Cardiac septum (tissue), 1 donor: ENCODE results near the gene FAM186B. TPM values are rescaled to one million over a fixed set of nuclear protein-coding genes. Genes with fewer than 3 reads are reported as not detected.

Experiments
- DNase-seq: peaks from one replicate; pipeline ENCODE4 v3.0.0-alpha.2; 2020; ENCODE audit warnings: low spot score
- intact Hi-C: fragments of 100-400 bp; cut with DNase I; formaldehyde crosslinking; loops from one replicate; pipeline ENCODE4 v1.14.0; 2022
- total RNA-seq: library from RNA; stranded (reverse); fragmentation: NEBNext Ultra II Directional; extraction: Animal tissue kit (Norgen Biotek cat#: 25700); gene quantifications from one replicate; pipeline ENCODE4 v1.2.1, GENCODE V29; 2021
- donor health status: DM: no; HTN: no; CAD: no.

The FAM186B gene
- total RNA-seq, 1 donor from 2014 or later: 0.48 TPM

GRCh38 chr12:49557917-49558215 lies 47.6 kb downstream of the FAM186B start:
- intact Hi-C loops: no loop called here
- DNase-seq: no peak

DNA sequence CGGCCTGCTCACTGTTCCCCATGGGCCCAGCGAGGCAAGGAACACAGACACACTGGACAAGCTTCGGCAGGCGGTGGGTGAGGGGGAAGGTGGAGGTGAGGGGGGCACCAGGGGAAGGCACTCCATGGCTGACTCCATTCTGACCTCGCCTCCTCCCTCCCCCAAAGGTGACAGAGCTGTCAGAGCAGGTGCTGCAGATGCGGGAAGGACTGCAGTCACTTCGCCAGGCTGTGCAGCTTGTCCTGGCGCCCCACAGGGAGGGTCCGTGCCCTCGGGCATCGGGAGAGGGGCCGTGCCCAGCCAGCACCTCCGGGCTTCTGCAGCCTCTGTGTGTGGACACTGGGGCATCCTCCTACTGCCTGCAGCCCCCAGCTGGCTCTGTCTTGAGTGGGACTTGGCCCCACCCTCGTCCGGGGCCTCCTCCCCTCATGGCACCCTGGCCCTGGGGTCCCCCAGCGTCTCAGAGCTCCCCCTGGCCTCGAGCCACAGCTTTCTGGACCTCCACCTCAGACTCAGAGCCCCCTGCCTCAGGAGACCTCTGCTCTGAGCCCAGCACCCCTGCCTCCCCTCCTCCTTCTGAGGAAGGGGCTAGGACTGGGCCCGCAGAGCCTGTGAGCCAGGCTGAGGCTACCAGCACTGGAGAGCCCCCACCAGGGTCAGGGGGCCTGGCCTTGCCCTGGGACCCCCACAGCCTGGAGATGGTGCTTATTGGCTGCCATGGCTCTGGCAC lies 48.1 kb downstream of the FAM186B start:
- intact Hi-C loops: no loop called here
- no peak for DNase-seq

- intact Hi-C loops: no loop called here
- no peak for DNase-seq
Observed at GRCh38 chr12:49556391-49557186, 48.9 kb downstream of the FAM186B start.

GRCh38 chr12:49555631-49556390 lies 49.6 kb downstream of the FAM186B start:
- DNase-seq: no peak
- intact Hi-C loops: no loop called here

DNA sequence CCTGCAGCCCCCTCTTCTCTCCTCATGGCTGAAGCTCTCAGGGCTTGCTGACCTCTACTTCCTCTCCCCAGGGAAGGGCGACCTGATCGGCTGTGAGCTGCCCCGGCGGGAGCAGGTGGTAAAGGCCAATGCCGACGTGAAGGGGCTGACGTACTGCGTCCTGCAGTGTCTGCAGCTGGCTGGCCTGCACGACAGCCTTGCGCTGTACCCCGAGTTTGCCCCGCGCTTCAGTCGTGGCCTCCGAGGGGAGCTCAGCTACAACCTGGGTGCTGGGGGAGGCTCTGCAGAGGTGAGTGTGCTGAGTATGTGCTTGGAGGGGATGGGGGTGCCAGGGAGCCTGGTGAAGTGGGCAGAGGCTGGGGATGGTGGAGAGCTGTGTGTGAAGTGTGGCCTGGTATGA lies 51.2 kb downstream of the FAM186B start:
- DNase-seq: no peak
- intact Hi-C loops: no loop called here

- no peak for DNase-seq
- intact Hi-C loops: no loop called here
Observed at GRCh38 chr12:49553512-49554088, 51.8 kb downstream of the FAM186B start.

- intact Hi-C loops: no loop called here
- DNase-seq: peak; percentile 61
Observed at GRCh38 chr12:49552899-49553298, 52.5 kb downstream of the FAM186B start.

DNA sequence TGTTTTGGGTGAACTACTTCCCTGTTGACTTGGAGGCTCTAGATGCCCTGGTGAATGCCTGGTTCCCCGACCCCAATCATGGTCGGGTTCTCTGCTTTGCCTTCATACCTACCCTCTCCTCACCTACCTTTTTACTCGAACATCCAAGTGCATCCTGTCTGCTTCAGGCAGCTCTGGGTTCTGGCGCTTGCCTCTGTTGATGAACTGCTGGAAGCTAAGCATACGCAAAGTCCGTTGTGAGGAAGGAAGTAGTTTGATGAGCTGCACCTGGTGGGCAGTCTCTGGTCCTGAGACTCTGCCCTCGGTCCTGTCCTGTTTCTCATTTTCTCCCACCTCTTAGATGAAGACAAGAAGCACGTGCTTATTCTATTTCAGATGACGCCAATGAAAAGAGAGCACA lies 53.0 kb downstream of the FAM186B start:
- intact Hi-C loops: no loop called here
- DNase-seq: no peak

GRCh38 chr12:49552014-49552413 lies 53.4 kb downstream of the FAM186B start:
- intact Hi-C loops: no loop called here
- peak; percentile 77 for DNase-seq

DNA sequence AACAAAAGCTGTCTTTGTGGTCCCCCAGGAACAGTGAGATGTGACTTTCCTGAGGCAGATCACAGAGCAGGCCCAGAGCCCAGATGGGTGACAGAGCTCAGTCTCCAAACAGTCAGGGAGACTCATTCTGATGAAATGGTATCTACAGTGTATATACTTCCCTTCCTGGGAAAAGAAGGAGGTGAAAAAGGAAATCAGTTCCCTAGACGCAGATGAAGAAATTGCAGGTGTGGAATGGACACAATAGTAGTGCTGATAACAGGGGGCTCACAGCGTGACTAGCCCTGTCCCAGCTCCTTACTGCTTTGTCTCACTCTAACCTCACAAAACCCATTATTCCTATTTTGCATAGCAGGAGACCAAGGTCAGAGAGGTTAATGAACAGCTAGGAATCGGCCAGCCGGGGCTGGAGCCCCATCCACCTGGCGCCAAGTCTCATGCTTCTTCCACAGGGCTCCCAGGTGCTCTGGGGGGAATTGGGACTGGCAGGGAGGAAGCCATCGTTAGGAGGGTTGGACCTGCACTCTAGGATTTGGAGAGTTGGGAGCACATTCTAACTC lies 54.7 kb downstream of the FAM186B start:
- peak; percentile 44 for DNase-seq
- intact Hi-C loops: no loop called here

- intact Hi-C loops: loop anchor here (2.0 kb wide), 1 partner anchor 31 kb away; no protein-coding TSS in a partner anchor
Observed at GRCh38 chr12:49549735-49550692, 55.4 kb downstream of the FAM186B start.

DNA sequence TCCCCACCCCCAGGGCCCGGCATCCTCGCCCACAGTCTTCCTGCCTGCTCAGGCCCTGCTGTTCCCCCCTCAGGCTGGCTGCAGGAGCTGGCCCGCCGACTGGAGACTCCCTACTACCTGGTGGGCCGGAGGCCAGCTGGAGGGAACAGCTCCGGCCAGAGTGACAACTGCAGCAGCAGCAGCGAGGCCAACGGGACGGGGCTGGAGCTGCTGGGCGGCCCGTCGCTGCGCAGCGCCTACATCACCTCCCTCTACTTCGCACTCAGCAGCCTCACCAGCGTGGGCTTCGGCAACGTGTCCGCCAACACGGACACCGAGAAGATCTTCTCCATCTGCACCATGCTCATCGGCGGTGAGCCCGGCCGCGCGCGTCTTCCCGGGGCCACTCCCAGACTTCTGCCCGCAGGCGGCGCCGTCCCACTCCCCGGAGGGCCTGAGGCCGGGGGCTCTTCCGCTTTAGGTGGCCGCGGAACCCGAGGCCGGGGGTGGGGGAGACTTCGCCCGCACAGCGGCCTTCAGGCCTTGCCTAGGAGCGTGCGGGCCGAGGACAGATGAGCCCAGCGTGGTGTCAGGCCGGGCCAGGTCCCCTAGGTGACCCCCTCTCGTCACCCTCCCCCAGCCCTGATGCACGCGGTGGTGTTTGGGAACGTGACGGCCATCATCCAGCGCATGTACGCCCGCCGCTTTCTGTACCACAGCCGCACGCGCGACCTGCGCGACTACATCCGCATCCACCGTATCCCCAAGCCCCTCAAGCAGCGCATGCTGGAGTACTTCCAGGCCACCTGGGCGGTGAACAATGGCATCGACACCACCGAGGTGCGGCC lies 56.4 kb downstream of the FAM186B start:
- peak; percentile 74 for DNase-seq
- intact Hi-C loops: loop anchor here (2.0 kb wide), 1 partner anchor 32 kb away; no protein-coding TSS in a partner anchor

More at GRCh38 chr12:49549735-49550692, 55.4 kb downstream of the FAM186B start:
- DNase-seq: peak; percentile 66

DNA sequence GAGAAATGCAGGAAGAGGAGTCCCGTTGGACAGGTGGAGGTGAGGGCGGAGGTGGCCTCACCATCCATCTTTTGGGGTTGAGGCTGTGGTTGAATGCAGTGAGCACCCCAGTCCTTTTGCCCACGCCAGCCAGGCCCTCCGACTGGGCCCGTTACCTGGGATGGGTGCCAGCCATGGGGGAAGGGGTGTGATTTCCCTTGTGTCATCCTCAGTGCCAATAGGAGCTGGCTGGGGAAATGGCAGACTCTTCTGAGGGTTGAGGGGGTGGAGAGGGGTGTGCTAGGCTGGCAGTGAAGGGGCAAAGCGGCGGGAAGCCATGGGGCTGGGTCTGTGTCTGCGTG lies 57.0 kb downstream of the FAM186B start:
- intact Hi-C loops: loop anchor here (2.0 kb wide), 1 partner anchor 32 kb away; no protein-coding TSS in a partner anchor
- DNase-seq: peak; percentile 67

DNA sequence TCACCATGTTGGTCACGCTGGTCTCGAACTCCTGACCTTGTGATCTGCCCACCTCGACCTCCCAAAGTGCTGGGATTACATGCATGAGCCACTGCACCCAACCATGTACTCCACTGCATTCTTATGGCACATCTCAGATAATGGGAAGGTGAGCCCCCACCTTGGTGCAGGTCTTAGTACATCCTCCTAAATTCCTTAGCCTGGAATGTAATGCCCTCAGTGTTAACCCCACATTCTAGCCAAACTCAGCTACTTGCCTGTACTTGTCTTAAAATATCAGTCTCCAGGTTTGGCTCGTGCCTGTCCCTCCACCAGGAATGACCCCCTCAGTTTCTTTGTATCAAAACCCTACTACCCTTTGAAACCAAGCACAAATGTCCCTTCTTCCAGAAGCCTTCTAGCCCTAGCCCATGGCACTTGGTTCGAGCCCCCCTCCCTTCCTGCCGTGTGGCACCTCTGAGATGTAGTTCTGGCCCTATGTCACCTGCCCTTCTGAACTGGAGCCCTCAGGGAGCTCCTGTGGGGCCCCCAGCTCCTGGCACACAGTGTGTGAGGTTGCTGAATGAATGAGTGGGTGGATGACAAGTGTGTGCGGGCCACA lies 58.2 kb downstream of the FAM186B start:
- DNase-seq: no peak
- intact Hi-C loops: no loop called here

- intact Hi-C loops: no loop called here
- peak; percentile 51 for DNase-seq
Observed at GRCh38 chr12:49546481-49546880, 59.0 kb downstream of the FAM186B start.

DNA sequence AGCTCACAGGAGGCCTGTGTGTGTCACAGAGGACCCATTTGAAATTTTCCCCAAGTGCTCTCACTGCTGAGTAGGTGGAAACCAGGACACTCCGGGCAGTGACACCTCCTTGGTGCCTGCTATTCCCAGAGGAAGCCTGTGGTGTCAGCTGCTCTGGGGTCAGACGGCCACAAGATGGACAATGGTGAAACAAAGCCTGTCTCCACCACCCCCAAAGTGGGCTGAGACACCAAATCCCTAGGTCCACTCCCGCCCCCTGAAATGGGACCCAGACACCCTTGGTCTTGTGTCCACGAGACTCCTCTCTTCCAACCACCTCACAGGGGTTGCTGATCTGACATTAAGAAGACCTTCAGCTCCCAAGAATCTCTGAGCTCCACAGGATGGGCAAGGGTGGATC lies 59.6 kb downstream of the FAM186B start:
- peak; percentile 50 for DNase-seq
- intact Hi-C loops: no loop called here
